Measurements from ENCODE around the gene KCNG4. TPM values are rescaled to one million over a fixed set of nuclear protein-coding genes. Genes with fewer than 3 reads are reported as not detected.

KCNG4 gene
- total RNA-seq (2014; rRNA removed; shearing (Covaris generic); ENCODE audit: low replicate concordance), result not detected in 2 replicates

GRCh38 chr16:84239909-84240308 lies at the start of gene KCNG4:
Gene KCNG4 (minus strand): TSS chr16:84240012. CDS start chr16:84237485, 2,527 bp downstream.
- no peak for DNase-seq
- H3K4me3 ChIP-seq, result no peak within 1 kb of the TSS
- H3K36me3 ChIP-seq, result no peaks in the 10 kb centered on the region
- H3K9me3 ChIP-seq, result no peaks in the 10 kb centered on the region
- no peaks in the 10 kb centered on the region for H3K27me3 ChIP-seq

- no peaks in the 10 kb centered on the region for H3K27me3 ChIP-seq
- H3K36me3 ChIP-seq, result no peaks in the 10 kb centered on the region
- no peak overlapping the region for H3K4me3 ChIP-seq
- DNase-seq, result no peak
- H3K9me3 ChIP-seq, result no peaks in the 10 kb centered on the region
Measured at GRCh38 chr16:84288902-84289301, 49.1 kb upstream of the KCNG4 start.

- Histone ChIP-seq H3K4me3 (no peak overlapping the region), H3K36me3 (no peaks in the 10 kb centered on the region), H3K9me3 (no peaks in the 10 kb centered on the region), H3K27me3 (no peaks in the 10 kb centered on the region)
- DNase-seq, result no peak
Measured at GRCh38 chr16:84286578-84287240, 46.9 kb upstream of the KCNG4 start.

GRCh38 chr16:84284154-84284722 lies 44.4 kb upstream of the KCNG4 start:
- Histone ChIP-seq H3K27me3 (no peaks in the 10 kb centered on the region), H3K9me3 (no peaks in the 10 kb centered on the region), H3K36me3 (no peaks in the 10 kb centered on the region), H3K4me3 (no peak overlapping the region)
- no peak for DNase-seq

GRCh38 chr16:84283314-84284153 lies 43.7 kb upstream of the KCNG4 start:
- no peak overlapping the region for H3K4me3 ChIP-seq
- DNase-seq, result no peak
- no peaks in the 10 kb centered on the region for H3K27me3 ChIP-seq
- no peaks in the 10 kb centered on the region for H3K36me3 ChIP-seq
- H3K9me3 ChIP-seq, result no peaks in the 10 kb centered on the region

GRCh38 chr16:84282533-84282932 lies 42.7 kb upstream of the KCNG4 start:
- DNase-seq, result no peak

GRCh38 chr16:84281074-84281473 lies 41.3 kb upstream of the KCNG4 start:
- Histone ChIP-seq H3K27me3 (no peaks in the 10 kb centered on the region), H3K36me3 (no peaks in the 10 kb centered on the region), H3K4me3 (no peak overlapping the region), H3K9me3 (no peaks in the 10 kb centered on the region)
- DNase-seq, result no peak

More at GRCh38 chr16:84282533-84282932, 42.7 kb upstream of the KCNG4 start:
- Histone ChIP-seq H3K9me3 (no peaks in the 10 kb centered on the region), H3K4me3 (no peak overlapping the region), H3K36me3 (no peaks in the 10 kb centered on the region), H3K27me3 (no peaks in the 10 kb centered on the region)

- H3K36me3 ChIP-seq, result no peaks in the 10 kb centered on the region
Measured at GRCh38 chr16:84279881-84280280, 40.1 kb upstream of the KCNG4 start.

GRCh38 chr16:84278968-84279367 lies 39.2 kb upstream of the KCNG4 start:
- DNase-seq, result no peak
- Histone ChIP-seq H3K36me3 (no peaks in the 10 kb centered on the region), H3K27me3 (no peaks in the 10 kb centered on the region), H3K4me3 (no peak overlapping the region), H3K9me3 (no peaks in the 10 kb centered on the region)

More at GRCh38 chr16:84279881-84280280, 40.1 kb upstream of the KCNG4 start:
- H3K9me3 ChIP-seq, result no peaks in the 10 kb centered on the region
- no peak for DNase-seq
- no peak overlapping the region for H3K4me3 ChIP-seq
- no peaks in the 10 kb centered on the region for H3K27me3 ChIP-seq

GRCh38 chr16:84278333-84278732 lies 38.5 kb upstream of the KCNG4 start:
- H3K4me3 ChIP-seq, result no peak overlapping the region
- DNase-seq, result no peak
- no peaks in the 10 kb centered on the region for H3K27me3 ChIP-seq
- H3K36me3 ChIP-seq, result no peaks in the 10 kb centered on the region
- no peaks in the 10 kb centered on the region for H3K9me3 ChIP-seq

- Histone ChIP-seq H3K4me3 (no peak overlapping the region), H3K9me3 (no peaks in the 10 kb centered on the region), H3K36me3 (no peaks in the 10 kb centered on the region), H3K27me3 (no peaks in the 10 kb centered on the region)
- DNase-seq, result peak; percentile 29
Measured at GRCh38 chr16:84277244-84277823, 37.5 kb upstream of the KCNG4 start.

GRCh38 chr16:84275585-84276151 lies 35.9 kb upstream of the KCNG4 start:
- DNase-seq, result no peak
- no peaks in the 10 kb centered on the region for H3K27me3 ChIP-seq
- no peak overlapping the region for H3K4me3 ChIP-seq
- H3K9me3 ChIP-seq, result no peaks in the 10 kb centered on the region
- H3K36me3 ChIP-seq, result no peaks in the 10 kb centered on the region

- Histone ChIP-seq H3K4me3 (no peak overlapping the region), H3K9me3 (no peaks in the 10 kb centered on the region), H3K27me3 (no peaks in the 10 kb centered on the region), H3K36me3 (no peaks in the 10 kb centered on the region)
- no peak for DNase-seq
Measured at GRCh38 chr16:84274515-84274914, 34.7 kb upstream of the KCNG4 start.

- H3K9me3 ChIP-seq, result no peaks in the 10 kb centered on the region
- H3K27me3 ChIP-seq, result no peaks in the 10 kb centered on the region
- DNase-seq, result no peak
- no peak overlapping the region for H3K4me3 ChIP-seq
- no peaks in the 10 kb centered on the region for H3K36me3 ChIP-seq
Measured at GRCh38 chr16:84272740-84273320, 33.0 kb upstream of the KCNG4 start.

- no peak overlapping the region for H3K4me3 ChIP-seq
- H3K9me3 ChIP-seq, result no peaks in the 10 kb centered on the region
- H3K36me3 ChIP-seq, result no peaks in the 10 kb centered on the region
- no peak for DNase-seq
- no peaks in the 10 kb centered on the region for H3K27me3 ChIP-seq
Measured at GRCh38 chr16:84271866-84272265, 32.1 kb upstream of the KCNG4 start.

- Histone ChIP-seq H3K4me3 (no peak overlapping the region), H3K9me3 (no peaks in the 10 kb centered on the region), H3K36me3 (no peaks in the 10 kb centered on the region), H3K27me3 (no peaks in the 10 kb centered on the region)
- DNase-seq, result no peak
Measured at GRCh38 chr16:84271037-84271436, 31.2 kb upstream of the KCNG4 start.
